H1 (cell line): ENCODE results near the gene DYSF. TPM values are rescaled to one million over a fixed set of nuclear protein-coding genes. Genes with fewer than 3 reads are reported as not detected.

ENCODE experiments used
- CTCF ChIA-PET: fragments of 300-600 bp; sonication (Branson Sonifier 250); formaldehyde crosslinking; loops from one replicate; lab custom pipeline; 2021; ENCODE audit not compliant: partially characterized antibody; lab: Charles Lee
- POLR2A ChIA-PET: fragments of 300-600 bp; sonication (Branson Sonifier 250); formaldehyde crosslinking; loops from one replicate; lab custom pipeline; 2021; ENCODE audit warnings: inconsistent platforms; ENCODE audit not compliant: partially characterized antibody; lab: Charles Lee
- DNase-seq, 2 experiments: peaks; one replicate each; pipeline versions ENCODE4 v3.0.0 to v3.0.0-alpha.2; 2010 to 2022; ENCODE audit warnings: low spot score in 2 of 2, low read depth in 1 of 2, mixed read lengths in 1 of 2
- FAIRE-seq: peaks from 2 replicates; lab custom pipeline; 2011; peaks lifted over from hg19 to GRCh38; lab: Jason Lieb, UNC
- H2AFZ ChIP-seq: 2 replicates; pipeline ENCODE4 v1.8.1; 2012; ENCODE audit warnings: low read length, inconsistent platforms
- H2AK5ac ChIP-seq: 2 replicates; pipeline ENCODE4 v1.6.1; 2013; ENCODE audit warnings: low read depth, low read length
- H2BK120ac ChIP-seq: replicated peaks from 2 replicates; pipeline ENCODE3; 2013; ENCODE audit warnings: low read depth, low read length, inconsistent platforms
- H2BK12ac ChIP-seq: 2 replicates; pipeline ENCODE4 v1.6.1; 2013; ENCODE audit warnings: low read depth, low read length
- H2BK15ac ChIP-seq: 2 replicates; pipeline ENCODE4 v1.6.1; 2013; ENCODE audit warnings: low read length
- H2BK20ac ChIP-seq: 2 replicates; pipeline ENCODE4 v1.6.1; 2013; ENCODE audit warnings: low read length
- H2BK5ac ChIP-seq: 2 replicates; pipeline ENCODE4 v1.6.1; 2013; ENCODE audit warnings: low read depth, low read length
- H3K14ac ChIP-seq: 2 replicates; pipeline ENCODE4 v1.6.1; 2013; ENCODE audit warnings: inconsistent platforms; ENCODE audit not compliant: insufficient read length
- H3K18ac ChIP-seq: 2 replicates; pipeline ENCODE4 v1.6.1; 2013; ENCODE audit warnings: low read length; ENCODE audit errors: extremely low read depth
- H3K23ac ChIP-seq: 2 replicates; pipeline ENCODE4 v1.6.1; 2013; ENCODE audit warnings: inconsistent platforms; ENCODE audit not compliant: insufficient read length
- H3K23me2 ChIP-seq: 2 replicates; pipeline ENCODE4 v1.6.1; 2013; ENCODE audit warnings: low read depth, low read length
- H3K27ac ChIP-seq: 2 replicates; pipeline ENCODE4 v1.6.1; 2011; ENCODE audit warnings: low read depth, low read length, inconsistent platforms
- H3K27me3 ChIP-seq, 4 experiments: replicated peaks in 1 of 4; 1 replicate in 1 of 4; 2 replicates in 3 of 4; pipeline versions ENCODE4 v1.6.1 to v1.8.1; 2011 to 2013; ENCODE audit warnings: low read length in 3 of 4, mild to moderate bottlenecking in 3 of 4, inconsistent platforms in 2 of 4, mixed read lengths in 2 of 4, moderate library complexity in 1 of 4; ENCODE audit not compliant: control insufficient read depth in 3 of 4, insufficient read depth in 3 of 4; ENCODE audit errors: extremely low read depth in 1 of 4
- H3K36me3 ChIP-seq, 4 experiments: 2 replicates each; pipeline versions ENCODE4 v1.6.1 to v1.8.1; 2011 to 2013; ENCODE audit warnings: mild to moderate bottlenecking in 4 of 4, low read length in 3 of 4, moderate library complexity in 2 of 4, control low read depth in 1 of 4, inconsistent platforms in 1 of 4; ENCODE audit not compliant: insufficient read depth in 4 of 4, control insufficient read depth in 2 of 4
- H3K4ac ChIP-seq: replicated peaks from 2 replicates; pipeline ENCODE3; 2013; ENCODE audit warnings: low read length, low read depth, mixed read lengths, inconsistent platforms; ENCODE audit not compliant: insufficient read length
- H3K4me1 ChIP-seq, 4 experiments: replicated peaks in 1 of 4; 1 replicate in 1 of 4; 2 replicates in 3 of 4; pipeline versions ENCODE4 v1.6.1 to v1.8.1; 2011 to 2013; ENCODE audit warnings: low read length in 3 of 4, inconsistent platforms in 2 of 4, mixed read lengths in 1 of 4; ENCODE audit not compliant: insufficient read depth in 4 of 4, control insufficient read depth in 3 of 4
- H3K4me2 ChIP-seq, 2 experiments: 2 replicates each; pipeline versions ENCODE4 v1.6.1 to v1.8.1; 2011 to 2013; ENCODE audit warnings: low read depth in 2 of 2, low read length in 2 of 2, control low read depth in 1 of 2, inconsistent platforms in 1 of 2, mild to moderate bottlenecking in 1 of 2; ENCODE audit not compliant: insufficient read depth in 1 of 2
- H3K4me3 ChIP-seq, 4 experiments: fragments of 200-600, 300-600 bp in 1 of 4; sonication (generic), shearing (Covaris generic), sonication (Bioruptor Twin) in 1 of 4; 2 replicates each; pipeline versions ENCODE4 v1.5.1 to v1.8.1; 2011 to 2016; ENCODE audit warnings: low read length in 4 of 4, low read depth in 3 of 4, control low read depth in 2 of 4, inconsistent platforms in 2 of 4, mild to moderate bottlenecking in 2 of 4, mixed read lengths in 1 of 4, moderate library complexity in 1 of 4; ENCODE audit not compliant: insufficient read depth in 2 of 4; ENCODE audit errors: extremely low read depth in 1 of 4
- H3K56ac ChIP-seq: replicated peaks from 2 replicates; pipeline ENCODE3; 2013; ENCODE audit warnings: low read depth, mild to moderate bottlenecking, mixed read lengths, low read length, inconsistent platforms; ENCODE audit not compliant: insufficient read length
- H3K79me1 ChIP-seq: 2 replicates; pipeline ENCODE4 v1.6.1; 2013; ENCODE audit warnings: low read depth, low read length, control low read depth
- H3K79me2 ChIP-seq, 2 experiments: 2 replicates each; pipeline versions ENCODE4 v1.6.1 to v1.8.1; 2012 to 2013; ENCODE audit warnings: low read length in 2 of 2, mild to moderate bottlenecking in 2 of 2, inconsistent platforms in 1 of 2; ENCODE audit not compliant: insufficient read depth in 2 of 2, control insufficient read depth in 1 of 2
- H3K9ac ChIP-seq, 4 experiments: replicated peaks in 1 of 4; 1 replicate in 1 of 4; 2 replicates in 3 of 4; pipeline versions ENCODE4 v1.6.1 to v1.8.1; 2011 to 2013; ENCODE audit warnings: low read depth in 3 of 4, low read length in 3 of 4, control low read depth in 2 of 4, mild to moderate bottlenecking in 2 of 4, moderate library complexity in 2 of 4, inconsistent platforms in 1 of 4; ENCODE audit errors: extremely low read depth in 1 of 4
- H3K9me3 ChIP-seq, 2 experiments: 2 replicates each; pipeline versions ENCODE4 v1.6.1 to v1.8.1; 2012 to 2013; ENCODE audit warnings: mild to moderate bottlenecking in 2 of 2, moderate library complexity in 2 of 2, control low read depth in 1 of 2, inconsistent platforms in 1 of 2, low read depth in 1 of 2, low read length in 1 of 2, mixed read lengths in 1 of 2; ENCODE audit not compliant: insufficient read depth in 2 of 2
- H4K20me1 ChIP-seq, 2 experiments: replicated peaks in 1 of 2; 2 replicates each; pipeline versions ENCODE3 to v1.8.1; 2011 to 2013; ENCODE audit warnings: inconsistent platforms in 2 of 2, low read length in 2 of 2, mild to moderate bottlenecking in 1 of 2; ENCODE audit not compliant: insufficient read depth in 2 of 2, control insufficient read depth in 1 of 2
- H4K5ac ChIP-seq: 2 replicates; pipeline ENCODE4 v1.6.1; 2013; ENCODE audit warnings: low read length, low read depth, mixed read lengths, inconsistent platforms; ENCODE audit not compliant: insufficient read length
- H4K8ac ChIP-seq: 2 replicates; pipeline ENCODE4 v1.8.0; 2013; ENCODE audit warnings: mild to moderate bottlenecking, moderate library complexity, low read length, inconsistent platforms; ENCODE audit not compliant: insufficient read depth; ENCODE audit errors: extremely low read depth
- H4K91ac ChIP-seq: replicated peaks from 2 replicates; pipeline ENCODE3; 2013; ENCODE audit warnings: low read length, mixed read lengths, inconsistent platforms; ENCODE audit not compliant: insufficient read length
- CBX5 ChIP-seq: fragments of 300-800, 300-1000 bp; sonication (generic); IDR thresholded peaks from 2 replicates; pipeline ENCODE4 v1.7.1; 2016; ENCODE audit warnings: antibody characterized with exemption, low read length, low read depth
- EGR1 ChIP-seq: IDR thresholded peaks from 2 replicates; pipeline ENCODE4 v1.6.1; 2011; ENCODE audit warnings: low read depth, low read length, borderline replicate concordance
- HDAC6 ChIP-seq: IDR thresholded peaks from one replicate; pipeline ENCODE4 v1.7.1; 2012; ENCODE audit warnings: low read depth, mild to moderate bottlenecking, inconsistent platforms, low read length, moderate library complexity
- KDM1A ChIP-seq: fragments of 200-600, 300-600 bp; sonication (generic); IDR thresholded peaks from 2 replicates; pipeline ENCODE4 v1.7.1; 2016; ENCODE audit warnings: mild to moderate bottlenecking, low read length, borderline replicate concordance
- KDM4A ChIP-seq: IDR thresholded peaks from one replicate; pipeline ENCODE4 v1.7.1; 2012; ENCODE audit warnings: low read depth, mild to moderate bottlenecking, moderate library complexity, low read length, inconsistent platforms; ENCODE audit not compliant: severe bottlenecking
- POLR2A ChIP-seq, 2 experiments: IDR thresholded peaks; 1 replicate in 1 of 2; 2 replicates in 1 of 2; pipeline ENCODE4 v1.6.1; 2011; ENCODE audit warnings: low read depth in 2 of 2, low read length in 2 of 2, mild to moderate bottlenecking in 2 of 2; ENCODE audit errors: control extremely low read depth in 1 of 2
- RNF2 ChIP-seq: fragments of 200-900, 300-1000 bp; sonication (generic); IDR thresholded peaks from 2 replicates; pipeline ENCODE4 v1.7.1; 2016; ENCODE audit warnings: borderline replicate concordance, low read depth, mild to moderate bottlenecking, antibody characterized with exemption, low read length; ENCODE audit not compliant: poor library complexity, severe bottlenecking; ENCODE audit errors: missing control alignments
- SAP30 ChIP-seq: fragments of 300-600 bp; sonication (generic); IDR thresholded peaks from 2 replicates; pipeline ENCODE4 v1.7.1; 2012; ENCODE audit warnings: low read length, moderate library complexity, mild to moderate bottlenecking, inconsistent platforms; ENCODE audit not compliant: insufficient read depth, insufficient replicate concordance
- SP1 ChIP-seq: IDR thresholded peaks from 2 replicates; pipeline ENCODE4 v1.6.1; 2011; ENCODE audit warnings: low read depth, low read length
- TAF1 ChIP-seq: IDR thresholded peaks from 2 replicates; pipeline ENCODE4 v1.6.1; 2011; ENCODE audit warnings: mild to moderate bottlenecking, low read depth, low read length
- TEAD4 ChIP-seq: IDR thresholded peaks from 2 replicates; pipeline ENCODE4 v1.6.1; 2012; ENCODE audit warnings: low read depth, low read length, inconsistent platforms, mixed read lengths
- USF2 ChIP-seq: IDR thresholded peaks from 2 replicates; pipeline ENCODE4 v1.6.1; 2011; ENCODE audit warnings: low read length, improper control_type of control experiment
- YY1 ChIP-seq: IDR thresholded peaks from 2 replicates; pipeline ENCODE4 v1.6.1; 2011; ENCODE audit warnings: low read depth, mild to moderate bottlenecking, low read length
- WGBS, 2 experiments: shearing (Covaris generic) in 1 of 2; methylation state at CpG; one replicate each; pipeline versions ENCODE4 v1.1.6 to v1.1.7; 2013 to 2015; ENCODE audit warnings: low lambda C conversion rate in 2 of 2, mixed read lengths in 2 of 2, inconsistent platforms in 1 of 2, low coverage in 1 of 2, missing lambda C conversion rate in 1 of 2; ENCODE audit not compliant: insufficient replicate concordance in 2 of 2, insufficient coverage in 1 of 2, insufficient read length in 1 of 2; ENCODE audit errors: extremely low coverage in 1 of 2, missing lambda C conversion rate in 1 of 2; 5-methylcytosine and 5-hydroxymethylcytosine counted together
- polyA plus RNA-seq, 7 experiments: library from polyadenylated mRNA; depleted of rRNA in 3 of 7; stranded (reverse) in 5 of 7; unstranded in 2 of 7; fragments of >200 nt in 5 of 7; fragments of 200-250 nt in 2 of 7; gene quantifications; 1 replicate in 5 of 7; 2 replicates in 1 of 7; 4 replicates in 1 of 7; pipeline versions ENCODE4 v1.2.1 to v1.2.3, GENCODE V29; 2011 to 2013; ENCODE audit warnings: missing spikeins in 2 of 7, mixed read lengths in 2 of 7
- total RNA-seq: library from RNA; stranded (reverse); fragmentation: NEBNext Ultra II Directional; extraction: Animal tissue kit (Norgen Biotek cat#: 25700); gene quantifications from 2 replicates; pipeline ENCODE4 v1.2.1, GENCODE V29; 2021

Gene DYSF
- total and polyA plus RNA-seq, 2 of the 8 experiments (the other 6 are each of a cell fraction or from before 2014, with no cell fraction given): 5.8 to 7.1 TPM

GRCh38 chr2:71571945-71572344 is 118.6 kb downstream of the DYSF start:
- H4K8ac ChIP-seq: no peak overlapping the region
- no peak overlapping the region for H3K18ac ChIP-seq
- no peak overlapping the region for H2AK5ac ChIP-seq
- H4K20me1 ChIP-seq: peaks cover 0 to 4% of the 10 kb centered on the region in 2 experiments
- no peak overlapping the region for H3K23ac ChIP-seq
- ChIA-PET POLR2A (no interaction called here), CTCF (interaction anchor here (0.6 kb wide), 1 partner anchor 22 kb away, joined by 3 read pairs; no protein-coding TSS in a partner anchor)
- no peak overlapping the region for H3K56ac ChIP-seq
- H3K27ac ChIP-seq: no peak overlapping the region
- H2BK12ac ChIP-seq: no peak overlapping the region
- H4K91ac ChIP-seq: no peak overlapping the region
- no peak overlapping the region for H2BK20ac ChIP-seq
- no peaks in the 10 kb centered on the region; a peak in 1 of 7 replicates for H3K4me1 ChIP-seq
- no peak overlapping the region for H3K4ac ChIP-seq
- H3K9me3 ChIP-seq: peaks cover 13 to 14% of the 10 kb centered on the region in 2 experiments; a peak in 3 of 4 replicates
- H3K79me2 ChIP-seq: no peaks in the 10 kb centered on the region
- DNase-seq (no peak), FAIRE-seq (no peak)
- H3K36me3 ChIP-seq: peaks cover 0 to 9% (median 3%) of the 10 kb centered on the region in 4 experiments; a peak in 5 of 8 replicates
- WGBS, 2 experiments: 93% methylated on average over 1 of the region's 1 CpG; no CpG with 5 or more reads in 1 of the 2 experiments
- no peak overlapping the region for H4K5ac ChIP-seq
- no peak overlapping the region for H3K14ac ChIP-seq
- H3K9ac ChIP-seq: no peak overlapping the region
- no peak overlapping the region for H3K4me2 ChIP-seq
- no peak overlapping the region for H2BK5ac ChIP-seq
- no peaks in the 10 kb centered on the region; the same call in 1 of the 2 replicates for H3K79me1 ChIP-seq
- H3K27me3 ChIP-seq: no peaks in the 10 kb centered on the region; a peak in 1 of 7 replicates
- H3K4me3 ChIP-seq: no peak overlapping the region
- no peak overlapping the region for H2AFZ ChIP-seq
- H3K23me2 ChIP-seq: peaks cover 14% of the 10 kb centered on the region; the same call in 1 of the 2 replicates
- H2BK120ac ChIP-seq: no peak overlapping the region
- no peak overlapping the region for H2BK15ac ChIP-seq
- TF ChIP-seq SP1 (no peak), KDM4A (no peak), TAF1 (no peak), HDAC6 (no peak), CBX5 (no peak), RNF2 (no peak), USF2 (no peak), SAP30 (no peak), KDM1A (no peak), YY1 (no peak), EGR1 (no peak), POLR2A (IDR thresholded peaks at IDR 0.05; ENCODE audit: control extremely low read depth in 1 of 2, low read depth in 2 of 2, low read length in 2 of 2) (no peak), TEAD4 (no peak)
